HG02623 (cell line): ENCODE measurements around the gene VILL.
A peak's percentile ranks its signal among the peaks of the same experiment; 100 is the strongest.
"Not testable (repeated sequence)": the region's sequence is repeated elsewhere in the genome, so short reads cannot be mapped to it uniquely, and the experiment has no call there.

ENCODE experiments used
- ATAC-seq: cut with Tn5 transposase; IDR thresholded peaks from one replicate; pipeline ENCODE4 v1.9.1; 2021; ENCODE audit warnings: moderate library complexity; ENCODE audit not compliant: unreplicated experiment

Gene VILL

DNA sequence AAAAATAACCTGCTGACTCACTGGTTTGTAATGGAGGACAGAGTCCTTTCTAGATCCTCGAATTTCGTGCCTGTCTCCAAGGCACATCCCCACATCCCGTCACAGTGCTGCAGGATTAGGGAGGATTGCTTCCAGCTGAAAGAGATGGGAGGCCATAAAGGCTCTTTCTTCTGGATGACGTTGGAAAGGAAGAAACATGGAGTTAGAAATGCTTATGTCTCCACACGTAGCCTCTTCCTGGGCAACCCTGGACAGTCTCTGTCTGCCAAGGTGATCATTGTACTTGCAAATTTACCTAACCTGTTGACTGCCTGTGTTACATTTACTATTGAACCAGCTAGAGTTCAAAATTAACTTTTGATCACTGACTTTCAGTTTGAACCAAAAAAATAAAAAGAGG is 27.6 kb upstream of the VILL start:
- no peak for ATAC-seq

DNA sequence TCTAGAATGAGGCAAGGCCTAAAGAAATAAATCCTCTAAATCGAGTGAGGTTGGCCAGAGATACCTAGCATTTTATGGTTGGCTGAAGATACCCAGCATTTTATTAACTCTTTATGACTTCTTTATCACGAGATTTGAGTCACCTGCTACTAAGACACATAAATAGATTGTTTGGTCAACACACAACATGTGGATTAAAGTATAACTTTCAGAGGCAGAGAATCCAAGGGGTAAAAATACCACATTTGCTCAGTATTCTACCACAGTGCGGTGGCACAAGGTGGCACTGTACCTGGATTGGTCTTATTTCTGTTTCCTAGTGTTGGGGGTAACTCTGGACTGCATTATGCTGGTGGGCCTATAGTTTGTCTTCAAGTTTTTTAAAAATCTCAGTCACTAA is 27.0 kb upstream of the VILL start:
- ATAC-seq: no peak

DNA sequence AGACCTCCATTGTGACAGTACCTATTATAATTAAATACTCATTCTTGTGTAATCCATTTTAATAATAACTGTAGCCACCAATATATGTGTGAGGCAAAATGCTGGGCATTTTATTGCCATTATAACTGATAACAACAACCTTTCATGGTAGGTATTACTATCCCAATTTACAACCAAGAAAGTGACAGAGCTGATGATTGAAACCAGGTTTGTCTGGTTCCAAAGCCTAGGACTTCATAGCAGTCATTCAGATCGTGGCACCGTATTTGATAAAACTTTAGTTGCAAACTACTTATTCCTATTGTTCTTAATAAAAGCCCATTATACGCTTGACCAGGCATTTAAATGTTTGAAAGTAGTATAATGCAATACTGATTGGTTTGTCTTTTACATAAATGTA is 26.4 kb upstream of the VILL start:
- no peak for ATAC-seq

DNA sequence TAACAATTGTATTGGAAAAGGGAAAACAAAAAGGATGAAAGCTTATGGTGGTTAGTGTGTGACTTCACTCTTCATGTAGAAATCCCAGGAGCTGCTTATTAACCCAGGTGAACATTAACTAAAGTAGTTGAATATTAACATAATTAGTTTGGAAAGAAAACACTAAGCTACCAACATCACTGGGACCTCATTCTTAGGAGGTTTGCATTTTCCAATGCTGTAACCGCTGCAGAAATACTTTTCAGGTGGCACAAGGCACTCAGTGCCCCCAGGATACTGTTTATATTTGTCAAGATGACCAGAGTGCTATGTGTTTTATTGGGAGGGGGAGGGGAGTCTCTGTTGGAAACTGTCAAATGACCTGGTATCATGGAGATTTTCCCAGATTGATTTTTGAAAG is 25.9 kb upstream of the VILL start:
- no peak for ATAC-seq

DNA sequence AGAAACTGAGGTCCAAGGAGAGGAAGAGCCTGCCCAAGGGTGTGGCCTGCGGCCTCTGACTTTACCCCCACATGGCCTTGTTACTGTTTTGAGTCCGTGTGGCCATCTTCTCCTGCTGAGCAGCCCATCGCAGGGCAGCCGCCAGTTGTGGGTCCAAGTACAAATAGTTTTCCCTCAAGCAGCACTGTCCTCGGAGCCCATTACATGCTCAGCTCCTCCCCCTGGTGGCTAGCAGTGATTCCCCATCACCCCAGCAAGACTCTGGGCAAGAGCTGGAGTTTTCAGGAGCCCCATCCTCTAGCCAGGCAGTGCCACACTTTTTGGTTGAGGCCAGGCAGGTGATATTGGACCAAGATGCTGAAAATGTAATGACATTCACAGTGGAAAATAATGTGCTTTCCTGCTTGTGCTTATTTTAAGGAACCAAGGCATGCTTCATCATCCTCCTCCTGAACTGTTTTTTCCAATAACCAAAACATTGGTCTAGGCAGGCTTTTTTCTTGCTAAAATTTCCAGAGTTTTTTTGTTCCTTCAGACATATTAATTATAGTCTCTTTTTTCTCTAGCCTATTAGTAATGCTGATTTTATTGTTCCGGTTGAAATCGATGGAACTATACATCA is 23.2 kb upstream of the VILL start:
- peak; percentile 60 for ATAC-seq

DNA sequence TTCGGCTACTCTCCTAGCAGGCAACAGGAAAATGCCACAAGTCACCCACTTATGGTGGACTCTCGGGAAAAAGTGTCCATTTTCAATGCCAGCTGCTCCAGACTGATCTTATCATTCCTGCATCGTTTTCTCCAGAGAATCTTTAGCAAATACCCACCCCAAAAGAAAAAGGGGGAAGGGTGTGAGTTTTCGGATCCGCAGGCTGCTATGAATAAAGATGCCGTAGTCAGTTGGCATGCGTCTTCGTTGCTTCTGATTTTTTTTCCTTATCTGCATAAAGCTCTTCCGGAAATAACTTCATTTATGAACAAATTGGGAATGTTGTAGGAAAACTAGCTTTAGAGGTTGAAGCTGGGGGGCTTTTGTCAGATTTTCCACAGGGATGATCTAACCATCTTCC is 22.4 kb upstream of the VILL start:
- no peak for ATAC-seq

DNA sequence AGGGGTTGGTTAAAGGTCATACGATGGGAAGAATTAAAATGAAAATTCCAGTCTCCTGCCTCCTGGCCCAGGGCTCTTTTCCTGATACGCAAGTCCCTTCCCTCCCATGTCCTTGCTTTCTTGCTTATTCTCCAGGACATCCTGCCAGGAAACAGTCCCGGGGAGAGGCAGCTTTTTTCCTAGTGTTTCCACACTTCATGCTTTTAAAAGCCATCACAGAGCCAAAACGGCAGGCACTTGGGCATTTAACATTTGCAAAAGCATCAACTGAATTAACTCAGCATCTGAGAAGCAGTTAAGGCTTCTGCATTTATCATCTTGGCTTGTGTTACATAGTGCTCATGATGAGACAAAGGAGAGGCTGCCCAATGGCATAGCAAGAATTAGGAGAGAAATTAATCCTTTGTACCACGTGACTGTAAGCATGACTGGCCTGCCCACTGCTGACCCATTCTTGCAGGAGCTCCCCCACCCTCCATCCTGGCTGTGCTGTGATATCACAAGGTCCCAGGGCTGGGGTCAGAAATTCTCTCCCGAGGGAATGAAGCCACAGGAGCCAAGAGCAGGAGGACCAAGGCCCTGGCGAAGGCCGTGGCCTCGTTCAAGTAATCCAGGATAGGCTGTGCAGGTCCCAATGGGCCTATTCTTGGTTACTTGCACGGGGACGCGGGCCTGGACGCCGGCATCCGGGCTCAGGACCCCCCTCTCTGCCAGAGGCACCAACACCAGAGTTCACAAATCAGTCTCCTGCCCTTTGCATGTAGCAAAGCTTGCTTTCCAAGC is 21.6 kb upstream of the VILL start:
- no peak for ATAC-seq

DNA sequence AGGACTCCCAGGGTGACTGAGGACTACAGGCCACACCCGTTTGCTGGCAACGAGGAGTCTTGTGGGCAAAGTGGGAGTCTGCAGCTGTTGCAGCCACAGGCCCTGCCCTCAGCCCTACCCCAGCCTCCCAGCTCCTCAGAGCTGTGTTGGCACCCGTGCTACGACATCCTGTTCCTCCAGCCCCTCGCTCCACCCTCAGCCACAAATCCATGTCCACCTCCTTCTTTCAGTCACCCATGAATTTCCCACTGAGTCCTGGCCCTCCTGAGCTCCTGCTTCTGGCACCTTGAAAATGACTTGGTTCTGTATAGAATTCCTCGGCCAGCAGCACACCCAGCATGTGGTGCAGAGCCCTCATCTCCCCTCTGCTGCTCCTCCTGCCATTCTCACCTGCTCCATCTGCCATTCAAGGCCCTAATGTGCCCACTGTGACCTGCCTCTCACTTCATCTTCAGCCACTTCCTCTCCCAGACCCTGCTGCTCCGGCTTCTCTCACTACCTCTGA is 20.9 kb upstream of the VILL start:
- no peak for ATAC-seq

DNA sequence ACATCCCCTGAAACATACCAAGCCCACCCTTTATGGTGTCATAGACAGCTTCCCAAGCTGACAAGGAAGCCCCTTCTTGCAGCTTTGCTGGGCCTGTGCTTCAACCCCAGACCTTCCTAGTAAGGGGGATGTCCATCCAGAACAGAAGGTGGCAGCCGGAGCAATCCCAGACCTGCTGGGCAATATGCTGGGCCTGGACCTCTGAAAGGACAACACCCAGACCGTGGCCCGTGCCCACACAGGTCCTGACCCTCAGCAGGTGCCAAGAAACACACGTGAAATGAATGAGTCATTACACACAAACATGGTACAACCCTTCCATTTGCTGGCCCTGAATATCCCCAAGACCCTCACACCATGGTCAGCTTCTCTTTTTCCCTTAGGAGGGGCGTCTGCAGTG is 19.8 kb upstream of the VILL start:
- no peak for ATAC-seq

DNA sequence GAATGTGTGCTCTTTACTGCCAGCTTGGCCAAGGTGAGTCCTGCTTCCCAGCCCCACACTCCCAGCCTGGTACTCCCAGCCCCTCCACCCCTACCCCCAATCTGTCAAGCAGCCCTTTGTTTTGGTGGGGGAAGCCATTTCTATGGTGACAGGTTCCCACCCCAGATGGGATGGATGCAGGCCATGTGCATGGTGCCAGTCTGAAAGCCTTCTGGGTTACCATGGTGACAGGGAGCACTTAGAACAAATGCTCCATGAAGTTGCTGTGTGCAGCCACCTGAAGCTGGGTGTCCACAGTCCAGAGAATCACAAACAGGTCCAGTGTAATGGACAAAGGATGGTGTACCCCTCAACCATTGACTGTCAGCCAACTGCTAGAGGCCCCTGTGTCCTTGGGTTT is 19.1 kb upstream of the VILL start:
- ATAC-seq: no peak

DNA sequence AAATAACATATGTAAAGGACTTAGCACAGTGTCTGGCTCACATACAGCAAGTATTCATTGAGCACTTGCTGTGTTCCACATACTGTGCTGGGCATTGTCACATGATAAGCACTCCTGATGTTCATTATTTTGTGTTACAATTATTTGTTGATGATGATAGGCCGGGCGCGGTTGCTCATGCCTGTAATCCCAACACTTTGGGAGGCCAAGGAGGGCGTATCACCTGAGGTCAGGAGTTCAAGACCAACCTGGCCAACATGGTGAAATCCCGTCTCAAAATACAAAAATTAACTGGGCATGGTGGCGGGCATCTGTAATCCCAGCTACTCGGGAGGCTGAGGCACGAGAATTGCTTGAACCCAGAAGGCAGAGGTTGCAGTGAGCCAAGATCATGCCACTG is 18.5 kb upstream of the VILL start:
- ATAC-seq: not testable (repeated sequence)

DNA sequence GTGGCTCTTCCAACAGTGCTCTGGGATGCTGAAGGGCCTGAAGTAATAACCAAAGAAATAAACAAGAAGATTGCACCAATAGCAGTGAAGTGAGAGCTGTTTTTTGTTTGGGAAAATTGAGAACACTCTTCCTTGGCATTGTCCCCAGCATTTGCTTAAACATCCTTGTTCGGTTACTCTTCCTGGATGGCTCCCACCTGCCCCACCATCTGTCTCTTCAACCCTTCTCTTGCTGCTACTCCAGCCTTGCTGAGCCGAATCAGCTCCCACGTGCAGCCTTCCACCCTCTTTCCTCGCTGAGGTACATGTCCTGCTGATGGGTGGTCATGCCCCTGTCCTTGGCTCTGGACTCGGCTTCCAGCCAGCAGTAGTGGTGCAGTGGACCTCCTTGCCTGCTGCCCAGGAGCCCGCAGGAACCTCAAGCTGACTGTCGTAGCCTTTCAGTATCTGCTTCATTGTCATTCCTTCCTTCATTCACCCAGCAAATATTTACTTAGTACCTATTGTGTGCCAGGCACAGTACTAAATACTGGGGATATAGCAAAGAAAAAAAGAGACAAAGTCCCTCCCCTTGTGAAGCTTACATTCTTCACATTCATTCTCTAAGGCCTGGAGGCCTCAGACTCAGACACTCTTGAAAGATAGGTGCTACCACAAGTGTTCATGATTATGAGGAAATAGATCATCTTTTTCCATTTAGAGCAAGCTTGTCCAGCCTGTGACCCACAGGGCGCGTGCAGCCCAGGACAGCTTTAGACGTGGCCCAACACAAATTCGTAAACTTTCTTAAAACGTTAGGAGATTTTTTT is 17.1 kb upstream of the VILL start:
- no peak for ATAC-seq

DNA sequence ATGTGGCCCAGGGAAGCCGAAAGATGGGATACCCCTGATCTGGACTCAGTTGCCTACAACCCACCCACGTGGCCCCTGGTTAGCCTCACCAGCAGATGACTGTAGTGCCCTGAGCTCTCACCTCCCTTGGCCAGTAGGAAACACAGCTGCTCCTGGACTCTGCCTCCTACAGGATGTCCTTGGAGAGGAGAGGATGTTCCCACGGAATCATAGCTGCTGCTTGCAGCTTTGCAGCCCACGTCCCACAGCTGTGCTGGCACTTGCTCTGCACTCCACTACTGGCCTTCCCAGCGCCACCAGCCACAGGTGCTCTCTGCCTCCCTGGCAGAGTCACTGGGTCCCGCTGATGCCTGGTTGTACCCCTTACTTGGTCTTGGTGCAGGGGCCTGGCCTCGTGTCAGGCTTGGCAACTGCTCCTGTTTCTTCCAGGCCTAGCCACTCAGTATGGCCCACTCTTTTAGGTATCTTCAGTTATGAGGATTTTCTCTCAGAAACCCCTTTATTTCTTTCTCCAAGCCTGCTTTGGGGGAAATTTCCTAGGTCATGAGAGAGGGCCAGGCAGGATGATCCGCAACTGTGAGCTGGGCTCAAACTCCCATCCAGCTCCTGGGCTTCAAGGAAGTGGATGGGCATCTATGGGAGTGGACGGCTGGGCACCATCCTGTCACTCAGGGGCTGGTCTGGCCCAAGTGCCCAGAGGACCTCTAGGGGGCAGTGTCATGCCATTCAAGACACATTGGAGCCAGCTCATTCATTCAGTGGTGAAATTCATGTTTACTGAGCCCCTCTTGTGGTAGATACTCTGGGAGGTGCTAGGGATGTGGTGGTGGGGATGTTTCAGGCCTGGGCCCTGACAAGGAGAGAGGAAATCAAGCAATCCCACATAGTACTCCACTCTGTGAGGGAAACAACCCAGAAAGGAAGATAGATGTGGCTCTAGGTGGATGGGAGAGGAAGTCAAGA is 16.2 kb upstream of the VILL start:
- ATAC-seq: peak; percentile 71

DNA sequence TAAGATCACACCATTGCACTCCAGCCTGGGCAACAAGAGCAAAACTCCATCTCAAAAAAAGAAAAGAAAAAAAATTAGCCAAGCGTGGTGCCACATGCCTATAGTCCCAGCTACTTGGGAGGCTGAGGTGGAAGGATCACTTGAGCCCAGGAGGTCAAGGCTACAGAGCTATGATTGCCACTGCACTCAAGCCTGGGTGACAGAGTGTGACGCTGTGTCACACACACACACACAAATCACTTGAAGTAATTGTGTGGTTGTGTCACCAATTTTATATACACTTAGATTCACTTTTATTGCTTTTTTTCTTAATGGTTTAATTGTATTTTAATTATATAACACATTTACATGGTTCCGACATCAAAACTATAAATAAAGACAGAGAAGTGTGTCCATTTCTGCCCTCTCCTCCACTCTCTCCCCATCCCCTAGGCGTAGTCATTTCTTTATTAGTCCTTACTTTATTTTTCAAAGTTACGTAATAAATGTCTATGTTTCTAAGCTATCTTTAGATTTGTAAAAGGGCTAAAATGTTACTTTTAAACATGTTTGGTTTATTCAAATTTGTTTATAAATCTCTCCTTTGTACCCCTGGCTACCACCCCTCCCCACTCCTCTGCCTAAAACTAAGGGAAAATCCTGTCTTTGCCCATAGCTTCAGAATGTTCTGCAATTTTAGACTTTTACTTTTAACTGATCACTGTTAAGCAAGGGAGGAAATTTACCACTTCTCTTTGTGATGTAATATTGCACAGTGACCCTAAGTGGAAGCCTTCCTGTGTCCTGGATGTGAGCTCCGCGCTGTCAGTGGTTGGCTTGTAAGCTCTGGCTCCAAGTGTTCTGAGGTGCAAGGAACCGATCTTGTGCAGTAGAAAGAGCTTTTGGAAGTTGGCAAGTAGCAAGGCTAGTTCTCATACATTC is 10.8 kb upstream of the VILL start:
- no peak for ATAC-seq

DNA sequence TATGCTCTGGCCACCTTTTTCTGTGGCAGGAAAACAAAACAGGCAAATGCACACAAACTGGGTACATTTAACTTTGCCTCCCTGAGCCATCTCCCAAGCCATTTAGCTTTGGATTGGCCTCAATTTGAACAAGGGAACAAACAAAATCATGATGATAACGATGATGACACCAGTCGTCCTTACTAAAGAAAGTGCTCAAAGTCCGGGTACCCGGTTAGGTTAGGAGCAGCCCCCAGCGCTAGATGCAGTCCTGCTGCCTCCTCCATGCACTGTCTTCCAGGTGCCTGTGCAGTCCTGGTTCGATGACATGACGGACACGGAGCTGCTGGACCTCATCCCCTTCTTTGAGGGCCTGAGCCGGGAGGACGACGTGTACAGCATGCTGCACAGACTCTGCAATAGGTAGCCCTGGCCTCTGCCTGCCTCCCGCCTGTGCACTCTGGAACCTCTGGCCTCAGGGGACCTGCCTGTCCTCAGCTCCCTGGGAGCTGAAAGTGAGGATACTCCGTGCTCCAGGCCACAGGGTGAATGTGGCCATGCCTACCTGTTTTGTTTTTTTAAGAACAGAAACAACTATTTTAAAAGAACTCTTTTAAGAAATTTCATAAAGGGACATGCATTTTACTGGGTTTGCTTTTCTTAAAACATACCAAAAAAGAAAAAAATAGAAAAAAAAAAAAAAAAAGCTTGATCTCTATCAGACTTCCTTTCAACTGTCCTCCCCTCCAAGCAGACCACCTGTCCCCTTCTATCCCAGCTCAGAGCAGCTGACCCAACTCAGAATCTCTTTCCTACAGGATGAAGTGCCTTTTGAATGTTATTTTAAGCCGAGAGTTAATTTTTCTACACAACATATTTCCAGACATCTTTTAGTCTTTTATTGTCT is 9.9 kb upstream of the VILL start:
- no peak for ATAC-seq

DNA sequence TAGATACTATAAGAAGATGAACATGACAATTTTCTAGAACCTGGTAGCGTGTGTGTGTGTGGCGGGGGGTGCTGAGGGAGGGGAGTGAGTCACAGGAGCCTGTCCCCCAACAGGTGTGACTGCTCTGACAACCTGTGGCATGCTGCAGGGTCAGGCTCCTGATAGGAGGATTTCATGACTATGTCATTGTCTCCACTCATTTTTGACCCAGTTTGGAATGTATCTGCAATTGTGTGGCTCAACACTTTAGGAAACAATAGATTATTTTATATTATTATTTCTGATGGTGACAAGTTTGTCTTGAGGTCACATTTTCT is 9.3 kb upstream of the VILL start:
- no peak for ATAC-seq

DNA sequence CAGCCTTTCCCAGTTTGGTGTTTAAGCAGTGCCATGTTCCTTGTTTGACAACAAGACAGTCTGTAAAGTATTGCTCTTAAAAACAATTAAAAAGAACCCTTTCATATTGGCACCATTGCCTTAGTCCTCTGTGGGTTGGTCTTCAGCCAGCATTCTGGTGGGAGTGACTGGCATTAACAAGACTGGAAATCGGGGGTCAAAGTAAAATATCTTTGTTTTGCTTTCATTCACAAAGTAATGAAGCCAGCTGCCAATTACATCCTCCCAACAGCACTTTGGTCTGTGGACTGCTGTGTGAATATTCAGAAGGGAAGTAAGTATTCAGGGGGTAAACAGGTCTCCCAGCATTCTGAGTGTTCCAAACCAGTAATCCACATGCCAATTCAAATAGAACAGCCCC is 8.3 kb upstream of the VILL start:
- ATAC-seq: no peak

DNA sequence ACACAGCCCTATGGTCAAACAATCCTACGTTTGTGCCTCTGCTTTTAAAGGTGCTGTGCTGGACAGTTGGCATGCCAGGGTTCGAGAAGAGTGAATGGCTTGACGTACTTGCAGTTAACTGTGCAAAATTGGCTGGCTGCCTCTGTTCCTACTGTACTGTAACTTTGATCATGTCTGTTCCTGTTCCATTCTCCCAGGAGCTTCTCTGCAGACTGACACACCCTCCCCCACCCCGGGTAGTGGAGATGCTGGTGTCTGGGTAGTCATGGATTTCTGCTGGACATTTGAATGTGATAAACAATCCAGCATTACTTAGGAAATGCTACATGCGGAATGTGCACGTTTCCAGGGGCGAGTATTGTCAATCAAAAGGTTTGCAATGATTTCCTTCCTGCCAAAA is 6.5 kb upstream of the VILL start:
- ATAC-seq: no peak

DNA sequence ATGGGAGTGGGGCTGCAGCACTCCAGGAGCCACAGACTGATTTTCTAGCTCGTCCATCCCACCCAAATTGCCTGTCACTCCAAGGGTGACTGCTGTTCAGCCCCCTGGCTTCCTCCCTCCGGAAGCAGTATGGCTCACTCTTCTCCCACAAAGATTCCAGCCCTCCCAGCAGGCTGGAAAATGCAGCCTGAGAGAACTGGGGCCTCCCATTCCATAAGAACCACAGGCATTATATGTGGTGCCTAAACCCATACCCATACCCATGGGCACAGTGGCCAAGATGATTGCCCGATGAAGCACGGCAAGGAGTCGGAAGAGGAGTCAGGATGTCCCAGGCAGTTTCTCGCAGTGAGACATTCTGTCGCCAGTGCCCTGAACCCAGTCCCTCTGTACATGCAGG is 6.0 kb upstream of the VILL start:
- no peak for ATAC-seq
